ENCODE measurements around the gene RAP1GAP. TPM values are rescaled to one million over a fixed set of nuclear protein-coding genes. Genes with fewer than 3 reads are reported as not detected.

Gene RAP1GAP
- total and polyA plus RNA-seq, 5 experiments from 2014 or later, result 0.49 to 0.60 TPM; not detected in 3

- peak overlapping the region in 3 of 10 donors; percentile 33 to 63 (median 59) for H3K4me3 Mint-ChIP-seq
- H3K9me3 Mint-ChIP-seq, result no peaks in the 10 kb centered on the region
- POLR2A ChIA-PET, result no interaction called here
- ATAC-seq (no peak), DNase-seq (no peak)
- peak overlapping the region in 1 of 10 donors; percentile 40 for H3K27ac Mint-ChIP-seq
- H3K27me3 Mint-ChIP-seq, result peaks cover 19 to 47% (median 31%) of the 10 kb centered on the region in 5 donors
- peaks cover 0 to 15% (median 8%) of the 10 kb centered on the region in 4 donors for H3K4me1 Mint-ChIP-seq
- H3K36me3 Mint-ChIP-seq, result no peaks in the 10 kb centered on the region
Observed at GRCh38 chr1:21623410-21623961, 45.7 kb downstream of the RAP1GAP start.

- peak overlapping the region in 9 of 10 donors; percentile 48 to 78 (median 63) for H3K4me3 Mint-ChIP-seq
- DNase-seq (peak in 7 of 10 donors; percentile 7 to 45 (median 23)), ATAC-seq (peak; percentile 43 to 89)
- H3K9me3 Mint-ChIP-seq, result no peaks in the 10 kb centered on the region
- peaks cover 0 to 15% (median 8%) of the 10 kb centered on the region in 4 donors for H3K4me1 Mint-ChIP-seq
- no peaks in the 10 kb centered on the region for H3K36me3 Mint-ChIP-seq
- H3K27me3 Mint-ChIP-seq, result peaks cover 19 to 47% (median 31%) of the 10 kb centered on the region in 5 donors
- POLR2A ChIA-PET, result no interaction called here
- H3K27ac Mint-ChIP-seq, result peak overlapping the region in 1 of 10 donors; percentile 21
Observed at GRCh38 chr1:21622466-21623315, 46.5 kb downstream of the RAP1GAP start.

- ATAC-seq (no peak), DNase-seq (no peak)
- Mint-ChIP-seq H3K4me1 (peaks cover 0 to 15% (median 8%) of the 10 kb centered on the region in 4 donors), H3K9me3 (no peaks in the 10 kb centered on the region), H3K4me3 (peak overlapping the region; percentile 30 to 65 (median 50)), H3K27me3 (peaks cover 19 to 47% (median 31%) of the 10 kb centered on the region in 5 donors), H3K27ac (no peak overlapping the region), H3K36me3 (no peaks in the 10 kb centered on the region)
- POLR2A ChIA-PET, result no interaction called here
Observed at GRCh38 chr1:21621761-21622436, 47.3 kb downstream of the RAP1GAP start.

GRCh38 chr1:21621051-21621450 is 48.1 kb downstream of the RAP1GAP start:
- DNase-seq (no peak), ATAC-seq (no peak)
- Mint-ChIP-seq H3K9me3 (no peaks in the 10 kb centered on the region), H3K4me3 (peak overlapping the region in 4 of 10 donors; percentile 38 to 63 (median 56)), H3K27ac (no peak overlapping the region), H3K36me3 (no peaks in the 10 kb centered on the region), H3K4me1 (peaks cover 0 to 15% (median 8%) of the 10 kb centered on the region in 4 donors), H3K27me3 (peaks cover 19 to 43% (median 29%) of the 10 kb centered on the region in 5 donors)
- POLR2A ChIA-PET, result no interaction called here

- H3K27me3 Mint-ChIP-seq, result peaks cover 18 to 42% (median 24%) of the 10 kb centered on the region in 5 donors
- POLR2A ChIA-PET, result no interaction called here
- ATAC-seq (no peak), DNase-seq (no peak)
- peaks cover 0 to 15% (median 8%) of the 10 kb centered on the region in 4 donors for H3K4me1 Mint-ChIP-seq
- H3K4me3 Mint-ChIP-seq, result no peak overlapping the region
- no peak overlapping the region for H3K27ac Mint-ChIP-seq
- no peaks in the 10 kb centered on the region for H3K9me3 Mint-ChIP-seq
- no peaks in the 10 kb centered on the region for H3K36me3 Mint-ChIP-seq
Observed at GRCh38 chr1:21620496-21620895, 48.7 kb downstream of the RAP1GAP start.

GRCh38 chr1:21620011-21620410 is 49.1 kb downstream of the RAP1GAP start:
- Mint-ChIP-seq H3K27ac (no peak overlapping the region), H3K4me3 (no peak overlapping the region)
- ATAC-seq, result no peak

GRCh38 chr1:21619375-21619947 is 49.7 kb downstream of the RAP1GAP start:
- Mint-ChIP-seq H3K27ac (no peak overlapping the region), H3K27me3 (peaks cover 18 to 42% (median 24%) of the 10 kb centered on the region in 5 donors), H3K36me3 (no peaks in the 10 kb centered on the region), H3K4me3 (no peak overlapping the region), H3K9me3 (no peaks in the 10 kb centered on the region), H3K4me1 (peaks cover 0 to 15% (median 8%) of the 10 kb centered on the region in 4 donors)
- ATAC-seq, result no peak
- POLR2A ChIA-PET, result no interaction called here
- no peak for DNase-seq

More at GRCh38 chr1:21620011-21620410, 49.1 kb downstream of the RAP1GAP start:
- POLR2A ChIA-PET, result no interaction called here
- Mint-ChIP-seq H3K9me3 (no peaks in the 10 kb centered on the region), H3K27me3 (peaks cover 18 to 42% (median 24%) of the 10 kb centered on the region in 5 donors), H3K4me1 (peaks cover 0 to 15% (median 8%) of the 10 kb centered on the region in 4 donors), H3K36me3 (no peaks in the 10 kb centered on the region)
- no peak for DNase-seq

- DNase-seq, result no peak
- Mint-ChIP-seq H3K4me1 (peaks cover 0 to 11% (median 8%) of the 10 kb centered on the region in 4 donors), H3K36me3 (no peaks in the 10 kb centered on the region), H3K4me3 (no peak overlapping the region), H3K27ac (peak overlapping the region in 1 of 10 donors; percentile 78), H3K27me3 (peaks cover 13 to 37% (median 20%) of the 10 kb centered on the region in 5 donors), H3K9me3 (no peaks in the 10 kb centered on the region)
- ATAC-seq, result no peak
- POLR2A ChIA-PET, result no interaction called here
Observed at GRCh38 chr1:21618561-21619374, 50.4 kb downstream of the RAP1GAP start.

- Mint-ChIP-seq H3K4me3 (no peak overlapping the region), H3K4me1 (peaks cover 0 to 11% (median 8%) of the 10 kb centered on the region in 4 donors), H3K9me3 (no peaks in the 10 kb centered on the region), H3K36me3 (no peaks in the 10 kb centered on the region), H3K27ac (peak overlapping the region in 1 of 10 donors; percentile 78), H3K27me3 (peaks cover 12 to 32% (median 15%) of the 10 kb centered on the region in 5 donors)
- DNase-seq, result no peak
- no peak for ATAC-seq
- POLR2A ChIA-PET, result no interaction called here
Observed at GRCh38 chr1:21618059-21618458, 51.1 kb downstream of the RAP1GAP start.

GRCh38 chr1:21617126-21617738 is 51.9 kb downstream of the RAP1GAP start:
- ATAC-seq, result no peak
- Mint-ChIP-seq H3K36me3 (no peaks in the 10 kb centered on the region), H3K27ac (no peak overlapping the region), H3K4me1 (peaks cover 0 to 7% (median 3%) of the 10 kb centered on the region in 4 donors), H3K4me3 (no peak overlapping the region), H3K9me3 (no peaks in the 10 kb centered on the region), H3K27me3 (peaks cover 10 to 29% (median 15%) of the 10 kb centered on the region in 5 donors)
- DNase-seq, result no peak
- POLR2A ChIA-PET, result no interaction called here

GRCh38 chr1:21616372-21616771 is 52.8 kb downstream of the RAP1GAP start:
- no peaks in the 10 kb centered on the region for H3K36me3 Mint-ChIP-seq
- H3K4me3 Mint-ChIP-seq, result no peak overlapping the region
- no peak overlapping the region for H3K27ac Mint-ChIP-seq
- ATAC-seq, result no peak
- no peaks in the 10 kb centered on the region for H3K9me3 Mint-ChIP-seq
- POLR2A ChIA-PET, result no interaction called here
- H3K27me3 Mint-ChIP-seq, result peaks cover 7 to 23% (median 10%) of the 10 kb centered on the region in 5 donors
- peaks cover 0 to 2% (median under 1%) of the 10 kb centered on the region in 4 donors for H3K4me1 Mint-ChIP-seq
- DNase-seq, result no peak
